GM23338 (cell line): Measurements from ENCODE around the gene NCS1. TPM values are rescaled to one million over a fixed set of nuclear protein-coding genes. Genes with fewer than 3 reads are reported as not detected.
A peak's percentile ranks its signal among the peaks of the same experiment; 100 is the strongest.

Experiments used
- ATAC-seq: fragments of 200-7000 bp; cut with Tn5 transposase; 3 replicates; pipeline ENCODE4 v1.9.1; 2020
- DNase-seq: peaks from one replicate; pipeline ENCODE4 v3.0.0-alpha.2; 2015; ENCODE audit warnings: low spot score
- H2AFZ ChIP-seq: fragments of 200-600 bp; sonication (generic); 2 replicates; pipeline ENCODE4 v1.8.0; 2016; ENCODE audit warnings: antibody characterized with exemption, mild to moderate bottlenecking, moderate library complexity
- H3F3A ChIP-seq: fragments of 200-600 bp; sonication (generic); replicated peaks from 2 replicates; pipeline ENCODE4 v1.8.0; 2017; ENCODE audit warnings: antibody characterized with exemption, mixed run types, low read depth
- H3K27ac ChIP-seq: fragments of 200-600 bp; sonication (generic); 2 replicates; pipeline ENCODE4 v1.6.1; 2016; ENCODE audit warnings: low read depth
- H3K27me3 ChIP-seq: fragments of 200-600 bp; sonication (generic); 2 replicates; pipeline ENCODE4 v1.8.0; 2016; ENCODE audit warnings: mild to moderate bottlenecking, mixed run types, moderate library complexity; ENCODE audit not compliant: insufficient read depth
- H3K36me3 ChIP-seq: fragments of 200-600 bp; sonication (generic); 2 replicates; pipeline ENCODE4 v1.8.0; 2016; ENCODE audit warnings: mild to moderate bottlenecking; ENCODE audit not compliant: insufficient read depth
- H3K4me1 ChIP-seq: fragments of 200-600 bp; sonication (generic); 2 replicates; pipeline ENCODE4 v1.8.0; 2016; ENCODE audit warnings: mild to moderate bottlenecking, moderate library complexity; ENCODE audit not compliant: insufficient read depth
- H3K4me2 ChIP-seq: fragments of 200-600 bp; sonication (generic); 2 replicates; pipeline ENCODE4 v1.7.1; 2017; ENCODE audit warnings: mixed run types
- H3K4me3 ChIP-seq: fragments of 200-600 bp; sonication (generic); 2 replicates; pipeline ENCODE4 v1.6.1; 2016; ENCODE audit warnings: mixed run types
- H3K79me2 ChIP-seq: fragments of 200-600 bp; sonication (generic); replicated peaks from 2 replicates; pipeline ENCODE4 v1.8.0; 2017; ENCODE audit warnings: mild to moderate bottlenecking; ENCODE audit not compliant: insufficient read depth
- H3K9me2 ChIP-seq: fragments of 200-600 bp; sonication (generic); 2 replicates; pipeline ENCODE4 v1.8.0; 2017; ENCODE audit not compliant: insufficient read depth
- H4K20me1 ChIP-seq: fragments of 200-600 bp; sonication (generic); replicated peaks from 2 replicates; pipeline ENCODE4 v1.8.0; 2017; ENCODE audit warnings: mild to moderate bottlenecking; ENCODE audit not compliant: insufficient read depth
- H3K27ac Mint-ChIP-seq: 2 replicates; pipeline ENCODE4 v1.8.0; 2020; ENCODE audit warnings: inconsistent platforms, mild to moderate bottlenecking, moderate library complexity, mixed read lengths
- H3K27me3 Mint-ChIP-seq: 3 replicates; pipeline ENCODE4 v1.8.0; 2022; ENCODE audit warnings: low read depth, mild to moderate bottlenecking, moderate library complexity, mixed read lengths, inconsistent platforms; ENCODE audit not compliant: insufficient read depth, poor library complexity
- H3K36me3 Mint-ChIP-seq: 3 replicates; pipeline ENCODE4 v1.8.0; 2021; ENCODE audit warnings: low read depth, mild to moderate bottlenecking, inconsistent platforms, moderate library complexity, mixed read lengths
- H3K4me1 Mint-ChIP-seq: 3 replicates; pipeline ENCODE4 v1.8.0; 2020; ENCODE audit warnings: mild to moderate bottlenecking, inconsistent platforms, mixed read lengths
- H3K4me3 Mint-ChIP-seq: 3 replicates; pipeline ENCODE4 v1.8.0; 2021; ENCODE audit warnings: moderate library complexity, mild to moderate bottlenecking, inconsistent platforms, mixed read lengths
- H3K9me3 Mint-ChIP-seq: 3 replicates; pipeline ENCODE4 v1.8.0; 2020; ENCODE audit warnings: moderate library complexity, mild to moderate bottlenecking, inconsistent platforms, mixed read lengths
- EZH2 ChIP-seq: fragments of 200-600 bp; sonication (generic); IDR thresholded peaks from one replicate; pipeline ENCODE4 v1.8.0; 2017; ENCODE audit warnings: antibody characterized with exemption, mild to moderate bottlenecking, low read depth; ENCODE audit not compliant: unreplicated experiment
- EZH2phosphoT487 ChIP-seq: fragments of 200-600 bp; sonication (generic); IDR thresholded peaks from one replicate; pipeline ENCODE4 v1.8.1; 2018; ENCODE audit warnings: antibody characterized with exemption; ENCODE audit not compliant: unreplicated experiment
- JUNB ChIP-seq: IDR thresholded peaks from one replicate; pipeline ENCODE4 v1.6.1; 2016; ENCODE audit warnings: antibody characterized with exemption; ENCODE audit not compliant: unreplicated experiment
- NANOG ChIP-seq: IDR thresholded peaks from 2 replicates; pipeline ENCODE4 v1.6.1; 2016; ENCODE audit warnings: antibody characterized with exemption, borderline replicate concordance
- POLR2AphosphoS5 ChIP-seq: IDR thresholded peaks from 2 replicates; pipeline ENCODE4 v1.6.1; 2016; ENCODE audit warnings: antibody characterized with exemption, low read depth
- REST ChIP-seq: IDR thresholded peaks from one replicate; pipeline ENCODE4 v1.6.1; 2018; ENCODE audit warnings: antibody characterized with exemption; ENCODE audit not compliant: unreplicated experiment
- STAT1 ChIP-seq: IDR thresholded peaks from one replicate; pipeline ENCODE4 v1.6.1; 2016; ENCODE audit warnings: antibody characterized with exemption; ENCODE audit not compliant: unreplicated experiment
- ZNF331 ChIP-seq: fragments of 250-450 bp; sonication (Bioruptor Pico); IDR thresholded peaks from 2 replicates; pipeline ENCODE4 v1.5.0; 2020; ENCODE audit warnings: low read depth, mild to moderate bottlenecking, moderate library complexity
- polyA plus RNA-seq: library from polyadenylated mRNA; unstranded; fragments of >200 nt; fragmentation: Nextera tagmentation; extraction: Ambion mirVana; gene quantifications from 2 replicates; pipeline ENCODE4 v1.2.1, GENCODE V29; 2016
- total RNA-seq: library from RNA; depleted of rRNA; stranded (reverse); fragments of >200 nt; shearing (Covaris generic); gene quantifications from 2 replicates; pipeline ENCODE4 v1.2.3, GENCODE V29; 2014
- TF ChIP-seq, protein P1 (sequence below), 2 experiments: fragments of 200-600 bp in 1 of 2; sonication (generic) in 1 of 2; conservative IDR thresholded peaks; 2 replicates each; pipeline versions ENCODE4 v1.5.1 to v1.6.1; 2016 to 2017; ENCODE audit warnings: antibody characterized with exemption in 2 of 2, low read depth in 2 of 2, mild to moderate bottlenecking in 2 of 2, moderate library complexity in 1 of 2
- TF ChIP-seq, protein P2 (sequence below): fragments of 250-450 bp; sonication (Bioruptor Pico); IDR thresholded peaks from 2 replicates; pipeline ENCODE4 v1.5.0; 2020; ENCODE audit warnings: mild to moderate bottlenecking, moderate library complexity

NCS1 gene
- total and polyA plus RNA-seq, 2 experiments from 2014 or later: 8.2 to 34.3 TPM

DNA sequence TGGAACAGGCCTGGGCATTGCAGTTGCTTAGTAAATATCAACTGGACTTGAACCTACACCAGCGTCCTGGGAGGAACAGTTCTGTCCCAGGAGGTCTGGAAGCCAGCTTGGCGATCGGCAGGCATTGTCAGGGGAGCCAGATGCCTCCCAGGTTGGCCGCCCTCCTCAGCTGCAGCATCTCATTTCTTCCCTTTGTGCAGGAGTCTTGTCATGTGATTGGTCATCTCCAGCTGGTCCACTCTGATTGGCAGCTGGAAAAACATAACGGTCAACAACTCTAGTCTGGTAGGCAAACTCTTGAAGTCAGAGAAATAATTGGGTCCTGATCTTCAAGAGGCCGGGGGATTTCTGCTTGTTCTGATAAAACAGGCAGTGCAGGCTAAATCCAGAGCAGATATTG, 29.6 kb upstream of the NCS1 start (continued):
- TF ChIP-seq, protein P1, sequence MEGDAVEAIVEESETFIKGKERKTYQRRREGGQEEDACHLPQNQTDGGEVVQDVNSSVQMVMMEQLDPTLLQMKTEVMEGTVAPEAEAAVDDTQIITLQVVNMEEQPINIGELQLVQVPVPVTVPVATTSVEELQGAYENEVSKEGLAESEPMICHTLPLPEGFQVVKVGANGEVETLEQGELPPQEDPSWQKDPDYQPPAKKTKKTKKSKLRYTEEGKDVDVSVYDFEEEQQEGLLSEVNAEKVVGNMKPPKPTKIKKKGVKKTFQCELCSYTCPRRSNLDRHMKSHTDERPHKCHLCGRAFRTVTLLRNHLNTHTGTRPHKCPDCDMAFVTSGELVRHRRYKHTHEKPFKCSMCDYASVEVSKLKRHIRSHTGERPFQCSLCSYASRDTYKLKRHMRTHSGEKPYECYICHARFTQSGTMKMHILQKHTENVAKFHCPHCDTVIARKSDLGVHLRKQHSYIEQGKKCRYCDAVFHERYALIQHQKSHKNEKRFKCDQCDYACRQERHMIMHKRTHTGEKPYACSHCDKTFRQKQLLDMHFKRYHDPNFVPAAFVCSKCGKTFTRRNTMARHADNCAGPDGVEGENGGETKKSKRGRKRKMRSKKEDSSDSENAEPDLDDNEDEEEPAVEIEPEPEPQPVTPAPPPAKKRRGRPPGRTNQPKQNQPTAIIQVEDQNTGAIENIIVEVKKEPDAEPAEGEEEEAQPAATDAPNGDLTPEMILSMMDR (conservative IDR thresholded peaks at IDR 0.05; ENCODE audit: low read depth in 2 of 2): no peak
- TF ChIP-seq EZH2: no peak
- TF ChIP-seq STAT1: no peak
- TF ChIP-seq ZNF331: no peak

- no peak overlapping the region for H3K27ac ChIP-seq
- ATAC-seq: peak; percentile 10; the same call in 2 of the 3 replicates
Observed at GRCh38 chr9:130143279-130143893, 28.8 kb upstream of the NCS1 start.

More at GRCh38 chr9:130143279-130143893, 28.8 kb upstream of the NCS1 start:
- no peak overlapping the region for H3K27ac Mint-ChIP-seq
- H3K4me3 Mint-ChIP-seq: no peak overlapping the region
- H3F3A ChIP-seq: 0 out of 2 replicates have a peak, but pooled peaks cover 2% of the 10 kb centered on the region
- 0 out of 2 replicates have a peak, but pooled peaks cover 3% of the 10 kb centered on the region for H3K9me2 ChIP-seq
- H2AFZ ChIP-seq: peak overlapping the region; percentile 84
- H3K4me2 ChIP-seq: no peak overlapping the region
- peaks cover 14% of the 10 kb centered on the region for H3K27me3 Mint-ChIP-seq
- H3K79me2 ChIP-seq: no peaks in the 10 kb centered on the region
- H3K4me1 ChIP-seq: peaks cover 22% of the 10 kb centered on the region
- no peaks in the 10 kb centered on the region for H3K36me3 Mint-ChIP-seq
- no peaks in the 10 kb centered on the region for H3K27me3 ChIP-seq
- no peaks in the 10 kb centered on the region for H3K36me3 ChIP-seq
- no peak for TF ChIP-seq JUNB
- TF ChIP-seq REST: no peak
- no peak for TF ChIP-seq POLR2AphosphoS5
- TF ChIP-seq, protein P2, sequence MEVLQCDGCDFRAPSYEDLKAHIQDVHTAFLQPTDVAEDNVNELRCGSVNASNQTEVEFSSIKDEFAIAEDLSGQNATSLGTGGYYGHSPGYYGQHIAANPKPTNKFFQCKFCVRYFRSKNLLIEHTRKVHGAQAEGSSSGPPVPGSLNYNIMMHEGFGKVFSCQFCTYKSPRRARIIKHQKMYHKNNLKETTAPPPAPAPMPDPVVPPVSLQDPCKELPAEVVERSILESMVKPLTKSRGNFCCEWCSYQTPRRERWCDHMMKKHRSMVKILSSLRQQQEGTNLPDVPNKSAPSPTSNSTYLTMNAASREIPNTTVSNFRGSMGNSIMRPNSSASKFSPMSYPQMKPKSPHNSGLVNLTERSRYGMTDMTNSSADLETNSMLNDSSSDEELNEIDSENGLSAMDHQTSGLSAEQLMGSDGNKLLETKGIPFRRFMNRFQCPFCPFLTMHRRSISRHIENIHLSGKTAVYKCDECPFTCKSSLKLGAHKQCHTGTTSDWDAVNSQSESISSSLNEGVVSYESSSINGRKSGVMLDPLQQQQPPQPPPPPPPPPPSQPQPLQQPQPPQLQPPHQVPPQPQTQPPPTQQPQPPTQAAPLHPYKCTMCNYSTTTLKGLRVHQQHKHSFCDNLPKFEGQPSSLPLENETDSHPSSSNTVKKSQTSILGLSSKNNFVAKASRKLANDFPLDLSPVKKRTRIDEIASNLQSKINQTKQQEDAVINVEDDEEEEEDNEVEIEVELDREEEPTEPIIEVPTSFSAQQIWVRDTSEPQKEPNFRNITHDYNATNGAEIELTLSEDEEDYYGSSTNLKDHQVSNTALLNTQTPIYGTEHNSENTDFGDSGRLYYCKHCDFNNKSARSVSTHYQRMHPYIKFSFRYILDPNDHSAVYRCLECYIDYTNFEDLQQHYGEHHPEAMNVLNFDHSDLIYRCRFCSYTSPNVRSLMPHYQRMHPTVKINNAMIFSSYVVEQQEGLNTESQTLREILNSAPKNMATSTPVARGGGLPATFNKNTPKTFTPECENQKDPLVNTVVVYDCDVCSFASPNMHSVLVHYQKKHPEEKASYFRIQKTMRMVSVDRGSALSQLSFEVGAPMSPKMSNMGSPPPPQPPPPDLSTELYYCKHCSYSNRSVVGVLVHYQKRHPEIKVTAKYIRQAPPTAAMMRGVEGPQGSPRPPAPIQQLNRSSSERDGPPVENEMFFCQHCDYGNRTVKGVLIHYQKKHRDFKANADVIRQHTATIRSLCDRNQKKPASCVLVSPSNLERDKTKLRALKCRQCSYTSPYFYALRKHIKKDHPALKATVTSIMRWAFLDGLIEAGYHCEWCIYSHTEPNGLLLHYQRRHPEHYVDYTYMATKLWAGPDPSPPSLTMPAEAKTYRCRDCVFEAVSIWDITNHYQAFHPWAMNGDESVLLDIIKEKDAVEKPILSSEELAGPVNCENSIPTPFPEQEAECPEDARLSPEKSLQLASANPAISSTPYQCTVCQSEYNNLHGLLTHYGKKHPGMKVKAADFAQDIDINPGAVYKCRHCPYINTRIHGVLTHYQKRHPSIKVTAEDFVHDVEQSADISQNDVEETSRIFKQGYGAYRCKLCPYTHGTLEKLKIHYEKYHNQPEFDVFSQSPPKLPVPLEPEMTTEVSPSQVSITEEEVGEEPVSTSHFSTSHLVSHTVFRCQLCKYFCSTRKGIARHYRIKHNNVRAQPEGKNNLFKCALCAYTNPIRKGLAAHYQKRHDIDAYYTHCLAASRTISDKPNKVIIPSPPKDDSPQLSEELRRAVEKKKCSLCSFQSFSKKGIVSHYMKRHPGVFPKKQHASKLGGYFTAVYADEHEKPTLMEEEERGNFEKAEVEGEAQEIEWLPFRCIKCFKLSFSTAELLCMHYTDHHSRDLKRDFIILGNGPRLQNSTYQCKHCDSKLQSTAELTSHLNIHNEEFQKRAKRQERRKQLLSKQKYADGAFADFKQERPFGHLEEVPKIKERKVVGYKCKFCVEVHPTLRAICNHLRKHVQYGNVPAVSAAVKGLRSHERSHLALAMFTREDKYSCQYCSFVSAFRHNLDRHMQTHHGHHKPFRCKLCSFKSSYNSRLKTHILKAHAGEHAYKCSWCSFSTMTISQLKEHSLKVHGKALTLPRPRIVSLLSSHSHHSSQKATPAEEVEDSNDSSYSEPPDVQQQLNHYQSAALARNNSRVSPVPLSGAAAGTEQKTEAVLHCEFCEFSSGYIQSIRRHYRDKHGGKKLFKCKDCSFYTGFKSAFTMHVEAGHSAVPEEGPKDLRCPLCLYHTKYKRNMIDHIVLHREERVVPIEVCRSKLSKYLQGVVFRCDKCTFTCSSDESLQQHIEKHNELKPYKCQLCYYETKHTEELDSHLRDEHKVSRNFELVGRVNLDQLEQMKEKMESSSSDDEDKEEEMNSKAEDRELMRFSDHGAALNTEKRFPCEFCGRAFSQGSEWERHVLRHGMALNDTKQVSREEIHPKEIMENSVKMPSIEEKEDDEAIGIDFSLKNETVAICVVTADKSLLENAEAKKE (CRISPR knock-in tag): no peak
- TF ChIP-seq STAT1: no peak
- TF ChIP-seq, protein P1 (conservative IDR thresholded peaks at IDR 0.05; ENCODE audit: low read depth in 2 of 2): no peak
- TF ChIP-seq NANOG: no peak
- TF ChIP-seq EZH2phosphoT487: no peak
- no peak for TF ChIP-seq ZNF331
- DNase-seq: no peak
- H3K9me3 Mint-ChIP-seq: no peaks in the 10 kb centered on the region
- no peak overlapping the region for H3K4me3 ChIP-seq
- H3K4me1 Mint-ChIP-seq: peaks cover 36% of the 10 kb centered on the region
- H4K20me1 ChIP-seq: no peaks in the 10 kb centered on the region
